Neural cell (in vitro differentiated cells): ENCODE data around the gene NDUFS7. TPM values are rescaled to one million over a fixed set of nuclear protein-coding genes. Genes with fewer than 3 reads are reported as not detected.

Experiments used
- H2AFZ ChIP-seq: fragments of 200-600, 300-800 bp; sonication (generic), shearing (Covaris generic); 2 replicates; pipeline ENCODE4 v1.6.0; 2014; ENCODE audit warnings: low read depth, mild to moderate bottlenecking, antibody characterized with exemption, low read length, moderate library complexity
- H3F3A ChIP-seq: fragments of 200-600 bp; shearing (Covaris generic); 2 replicates; pipeline ENCODE4 v1.6.1; 2016; ENCODE audit warnings: mild to moderate bottlenecking, moderate library complexity, mixed read lengths, antibody characterized with exemption, low read length; ENCODE audit not compliant: insufficient read depth, poor library complexity, severe bottlenecking
- H3K27ac ChIP-seq: fragments of 200-600, 300-800 bp; sonication (generic), shearing (Covaris generic); 2 replicates; pipeline ENCODE4 v1.5.1; 2014; ENCODE audit warnings: mild to moderate bottlenecking, low read length, moderate library complexity
- H3K27me3 ChIP-seq: fragments of 300-800, 200-600 bp; sonication (generic), shearing (Covaris generic); 2 replicates; pipeline ENCODE4 v1.6.0; 2014; ENCODE audit warnings: mild to moderate bottlenecking, low read depth, low read length, moderate library complexity; ENCODE audit not compliant: insufficient read depth
- H3K36me3 ChIP-seq: fragments of 300-800, 200-600 bp; sonication (generic), shearing (Covaris generic); 2 replicates; pipeline ENCODE4 v1.5.1; 2014; ENCODE audit warnings: mild to moderate bottlenecking, antibody characterized with exemption, low read length, moderate library complexity; ENCODE audit not compliant: insufficient read depth
- H3K4me2 ChIP-seq: fragments of 300-800, 200-600 bp; sonication (generic), shearing (Covaris generic); 2 replicates; pipeline ENCODE4 v1.6.0; 2014; ENCODE audit warnings: mild to moderate bottlenecking, low read length
- H3K4me3 ChIP-seq: fragments of 300-800, 200-600 bp; sonication (generic), shearing (Covaris generic); 2 replicates; pipeline ENCODE4 v1.5.1; 2014; ENCODE audit warnings: mild to moderate bottlenecking, low read length, moderate library complexity
- H3K79me2 ChIP-seq: fragments of 200-600 bp; shearing (Covaris generic); replicated peaks from 2 replicates; pipeline ENCODE4 v1.6.0; 2014; ENCODE audit warnings: mild to moderate bottlenecking, low read length, moderate library complexity; ENCODE audit not compliant: insufficient read depth
- H3K9ac ChIP-seq: fragments of 300-800, 200-600 bp; sonication (generic), shearing (Covaris generic); 2 replicates; pipeline ENCODE4 v1.6.1; 2016; ENCODE audit warnings: mild to moderate bottlenecking, low read length, mixed read lengths
- H3K9me2 ChIP-seq: fragments of 200-600 bp; shearing (Covaris generic); 2 replicates; pipeline ENCODE4 v1.6.1; 2016; ENCODE audit warnings: mild to moderate bottlenecking, low read length, mixed read lengths; ENCODE audit not compliant: insufficient read depth
- H3K9me3 ChIP-seq: fragments of 200-600, 300-800 bp; sonication (generic), shearing (Covaris generic); 2 replicates; pipeline ENCODE4 v1.6.1; 2016; ENCODE audit warnings: mild to moderate bottlenecking, mixed run types, low read length, moderate library complexity, mixed read lengths
- H4K20me1 ChIP-seq: fragments of 200-600 bp; shearing (Covaris generic); 2 replicates; pipeline ENCODE4 v1.6.1; 2016; ENCODE audit warnings: mild to moderate bottlenecking, mixed run types; ENCODE audit not compliant: insufficient read depth
- EP300 ChIP-seq: fragments of 450-650 bp; conservative IDR thresholded peaks from 2 replicates; pipeline ENCODE4 v1.6.1; 2014; ENCODE audit warnings: antibody characterized with exemption, mild to moderate bottlenecking, moderate library complexity; ENCODE audit not compliant: poor library complexity, severe bottlenecking
- EZH2 ChIP-seq: fragments of 200-600, 300-800 bp; shearing (Covaris generic), sonication (generic); IDR thresholded peaks from 2 replicates; pipeline ENCODE4 v1.6.1; 2014; ENCODE audit warnings: antibody characterized with exemption, low read length, borderline replicate concordance, mild to moderate bottlenecking; ENCODE audit not compliant: insufficient read depth, poor library complexity, severe bottlenecking
- MXI1 ChIP-seq: fragments of 450-650 bp; conservative IDR thresholded peaks from 2 replicates; pipeline ENCODE4 v1.6.1; 2014; ENCODE audit warnings: antibody characterized with exemption, mild to moderate bottlenecking; ENCODE audit not compliant: poor library complexity, severe bottlenecking
- POLR2AphosphoS5 ChIP-seq: IDR thresholded peaks from 2 replicates; pipeline ENCODE4 v1.6.1; 2012
- RAD21 ChIP-seq: fragments of 450-650 bp; conservative IDR thresholded peaks from 2 replicates; pipeline ENCODE4 v1.6.1; 2014; ENCODE audit warnings: antibody characterized with exemption, mild to moderate bottlenecking, moderate library complexity
- SMC3 ChIP-seq: fragments of 450-650 bp; conservative IDR thresholded peaks from 2 replicates; pipeline ENCODE4 v1.6.1; 2014; ENCODE audit warnings: antibody characterized with exemption, mild to moderate bottlenecking, moderate library complexity; ENCODE audit not compliant: poor library complexity
- TAF1 ChIP-seq: IDR thresholded peaks from 2 replicates; pipeline ENCODE4 v1.6.1; 2012; ENCODE audit warnings: low read depth
- polyA plus RNA-seq: library from polyadenylated mRNA; depleted of rRNA; stranded (reverse); fragments of >200 nt; gene quantifications from 2 replicates; pipeline ENCODE4 v1.2.3, GENCODE V29; 2014
- TF ChIP-seq, protein P1 (sequence below): fragments of 450-650 bp; IDR thresholded peaks from 2 replicates; pipeline ENCODE4 v1.5.1; 2014; ENCODE audit warnings: antibody characterized with exemption, mild to moderate bottlenecking, moderate library complexity; ENCODE audit not compliant: poor library complexity, severe bottlenecking
- TF ChIP-seq, protein P2 (sequence below): IDR thresholded peaks from 2 replicates; pipeline ENCODE4 v1.6.1; 2012; ENCODE audit warnings: borderline replicate concordance

Gene NDUFS7
- polyA plus RNA-seq, 1 donor from 2014 or later: 196 TPM

DNA sequence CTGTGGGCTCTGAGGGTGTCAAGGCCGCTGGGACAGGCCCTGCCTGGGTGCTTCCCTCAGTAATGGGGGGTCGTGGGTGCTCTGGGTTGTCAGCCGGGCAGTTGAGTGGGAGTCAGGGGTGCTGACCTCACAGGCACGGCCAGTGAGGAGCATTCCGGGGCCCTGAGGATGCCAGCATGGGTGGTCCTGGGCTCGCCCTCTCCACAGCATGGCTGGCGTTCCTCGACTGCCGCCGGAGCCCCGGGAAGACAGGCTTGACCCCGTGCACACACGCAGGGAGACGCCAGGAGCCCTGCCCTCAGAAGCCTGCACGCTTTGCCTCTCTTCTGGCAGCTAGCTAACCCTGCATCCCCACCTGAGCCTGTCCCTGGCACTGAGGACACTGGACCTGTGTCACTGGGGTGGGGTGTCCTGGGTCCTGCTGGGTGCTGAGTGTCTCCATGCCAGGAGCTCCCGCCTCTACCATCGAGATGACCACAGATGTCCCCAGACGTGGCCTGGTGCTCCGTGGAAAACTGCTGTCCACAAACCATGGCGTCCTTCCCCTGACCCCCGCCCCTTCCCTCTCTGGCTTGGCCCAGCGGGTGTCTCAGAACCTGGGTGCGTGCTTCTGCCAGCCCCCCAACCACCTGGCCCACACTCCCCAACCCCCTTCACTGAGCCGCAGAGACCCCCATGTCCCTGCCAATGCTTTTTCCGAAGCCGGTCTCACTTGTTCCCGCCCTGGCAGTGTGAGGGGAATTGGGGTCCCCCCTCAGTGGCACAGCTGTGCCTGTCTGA is 4.4 kb upstream of the NDUFS7 start:
- H3K36me3 ChIP-seq: no peaks in the 10 kb centered on the region
- H2AFZ ChIP-seq: no peak overlapping the region

DNA sequence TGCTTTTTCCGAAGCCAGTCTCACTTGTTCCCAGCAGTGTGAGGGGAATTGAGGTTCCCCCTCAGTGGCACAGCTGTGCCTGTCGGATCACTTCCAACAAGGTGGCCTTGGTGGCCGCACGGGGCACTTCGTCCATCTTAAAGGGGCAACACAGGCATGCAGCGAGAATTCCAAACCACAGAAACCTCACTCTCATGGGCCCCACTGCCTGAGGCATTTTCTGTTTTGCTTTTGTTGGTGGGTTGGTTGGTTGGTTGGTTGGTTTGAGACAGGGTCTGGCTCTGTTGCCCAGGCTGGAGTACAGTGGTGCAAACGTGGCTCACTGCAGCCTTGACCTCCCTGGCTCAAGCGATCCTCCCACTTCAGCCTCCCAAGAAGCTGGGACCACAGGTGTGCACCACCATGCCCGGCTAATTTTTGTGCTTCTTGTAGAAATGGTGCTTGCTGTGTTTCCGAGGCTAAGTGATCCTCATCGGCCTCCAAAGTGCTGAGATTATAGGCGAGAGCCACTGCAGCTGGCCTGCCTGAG is 3.7 kb upstream of the NDUFS7 start:
- Histone ChIP-seq H3K4me2 (no peak overlapping the region), H3F3A (no peaks in the 10 kb centered on the region), H3K27ac (no peak overlapping the region), H3K9me3 (no peaks in the 10 kb centered on the region), H2AFZ (no peak overlapping the region), H3K79me2 (peaks cover 10% of the 10 kb centered on the region), H3K9ac (no peak overlapping the region), H4K20me1 (no peaks in the 10 kb centered on the region), H3K9me2 (no peaks in the 10 kb centered on the region), H3K27me3 (no peaks in the 10 kb centered on the region), H3K4me3 (no peak overlapping the region), H3K36me3 (no peaks in the 10 kb centered on the region)
- TF ChIP-seq RAD21: no peak
- TF ChIP-seq, protein P1, sequence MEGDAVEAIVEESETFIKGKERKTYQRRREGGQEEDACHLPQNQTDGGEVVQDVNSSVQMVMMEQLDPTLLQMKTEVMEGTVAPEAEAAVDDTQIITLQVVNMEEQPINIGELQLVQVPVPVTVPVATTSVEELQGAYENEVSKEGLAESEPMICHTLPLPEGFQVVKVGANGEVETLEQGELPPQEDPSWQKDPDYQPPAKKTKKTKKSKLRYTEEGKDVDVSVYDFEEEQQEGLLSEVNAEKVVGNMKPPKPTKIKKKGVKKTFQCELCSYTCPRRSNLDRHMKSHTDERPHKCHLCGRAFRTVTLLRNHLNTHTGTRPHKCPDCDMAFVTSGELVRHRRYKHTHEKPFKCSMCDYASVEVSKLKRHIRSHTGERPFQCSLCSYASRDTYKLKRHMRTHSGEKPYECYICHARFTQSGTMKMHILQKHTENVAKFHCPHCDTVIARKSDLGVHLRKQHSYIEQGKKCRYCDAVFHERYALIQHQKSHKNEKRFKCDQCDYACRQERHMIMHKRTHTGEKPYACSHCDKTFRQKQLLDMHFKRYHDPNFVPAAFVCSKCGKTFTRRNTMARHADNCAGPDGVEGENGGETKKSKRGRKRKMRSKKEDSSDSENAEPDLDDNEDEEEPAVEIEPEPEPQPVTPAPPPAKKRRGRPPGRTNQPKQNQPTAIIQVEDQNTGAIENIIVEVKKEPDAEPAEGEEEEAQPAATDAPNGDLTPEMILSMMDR: no peak
- no peak for TF ChIP-seq TAF1
- TF ChIP-seq EP300: no peak
- no peak for TF ChIP-seq SMC3
- TF ChIP-seq MXI1: no peak
- TF ChIP-seq EZH2: no peak
- no peak for TF ChIP-seq POLR2AphosphoS5

More for the DNA sequence above, 4.4 kb upstream of the NDUFS7 start:
- peaks cover 3% of the 10 kb centered on the region for H3K79me2 ChIP-seq
- no peaks in the 10 kb centered on the region for H3K9me2 ChIP-seq
- H3K27me3 ChIP-seq: no peaks in the 10 kb centered on the region
- no peaks in the 10 kb centered on the region for H4K20me1 ChIP-seq
- H3F3A ChIP-seq: no peaks in the 10 kb centered on the region
- no peaks in the 10 kb centered on the region for H3K9me3 ChIP-seq
- no peak overlapping the region for H3K9ac ChIP-seq
- TF ChIP-seq, protein P1: no peak
- TF ChIP-seq MXI1 (no peak), RAD21 (no peak), EP300 (no peak), EZH2 (no peak), SMC3 (no peak), TAF1 (no peak), POLR2AphosphoS5 (no peak)
- TF ChIP-seq, protein P2, sequence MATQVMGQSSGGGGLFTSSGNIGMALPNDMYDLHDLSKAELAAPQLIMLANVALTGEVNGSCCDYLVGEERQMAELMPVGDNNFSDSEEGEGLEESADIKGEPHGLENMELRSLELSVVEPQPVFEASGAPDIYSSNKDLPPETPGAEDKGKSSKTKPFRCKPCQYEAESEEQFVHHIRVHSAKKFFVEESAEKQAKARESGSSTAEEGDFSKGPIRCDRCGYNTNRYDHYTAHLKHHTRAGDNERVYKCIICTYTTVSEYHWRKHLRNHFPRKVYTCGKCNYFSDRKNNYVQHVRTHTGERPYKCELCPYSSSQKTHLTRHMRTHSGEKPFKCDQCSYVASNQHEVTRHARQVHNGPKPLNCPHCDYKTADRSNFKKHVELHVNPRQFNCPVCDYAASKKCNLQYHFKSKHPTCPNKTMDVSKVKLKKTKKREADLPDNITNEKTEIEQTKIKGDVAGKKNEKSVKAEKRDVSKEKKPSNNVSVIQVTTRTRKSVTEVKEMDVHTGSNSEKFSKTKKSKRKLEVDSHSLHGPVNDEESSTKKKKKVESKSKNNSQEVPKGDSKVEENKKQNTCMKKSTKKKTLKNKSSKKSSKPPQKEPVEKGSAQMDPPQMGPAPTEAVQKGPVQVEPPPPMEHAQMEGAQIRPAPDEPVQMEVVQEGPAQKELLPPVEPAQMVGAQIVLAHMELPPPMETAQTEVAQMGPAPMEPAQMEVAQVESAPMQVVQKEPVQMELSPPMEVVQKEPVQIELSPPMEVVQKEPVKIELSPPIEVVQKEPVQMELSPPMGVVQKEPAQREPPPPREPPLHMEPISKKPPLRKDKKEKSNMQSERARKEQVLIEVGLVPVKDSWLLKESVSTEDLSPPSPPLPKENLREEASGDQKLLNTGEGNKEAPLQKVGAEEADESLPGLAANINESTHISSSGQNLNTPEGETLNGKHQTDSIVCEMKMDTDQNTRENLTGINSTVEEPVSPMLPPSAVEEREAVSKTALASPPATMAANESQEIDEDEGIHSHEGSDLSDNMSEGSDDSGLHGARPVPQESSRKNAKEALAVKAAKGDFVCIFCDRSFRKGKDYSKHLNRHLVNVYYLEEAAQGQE: no peak
- H3K27ac ChIP-seq: no peak overlapping the region
- no peak overlapping the region for H3K4me2 ChIP-seq
- H3K4me3 ChIP-seq: no peak overlapping the region
